VCaP (cell line): ENCODE results near the gene RARA.

Source experiments
- H3K27ac ChIP-seq: fragments of 450-650 bp; 2 replicates; pipeline ENCODE4 v1.5.1; 2017
- CTCF ChIP-seq: fragments of 450-650 bp; conservative IDR thresholded peaks from 2 replicates; pipeline ENCODE4 v1.5.1; 2017; ENCODE audit warnings: mild to moderate bottlenecking, moderate library complexity

Gene RARA

GRCh38 chr17:40318830-40319391, 9.9 kb downstream of the RARA start:
- TF ChIP-seq CTCF, result no peak

GRCh38 chr17:40319651-40320540, 10.9 kb downstream of the RARA start:
- no peak overlapping the region for H3K27ac ChIP-seq
- TF ChIP-seq CTCF, result no peak

More at GRCh38 chr17:40318830-40319391, 9.9 kb downstream of the RARA start:
- peak overlapping the region; percentile 75; the same call in 1 of the 2 replicates for H3K27ac ChIP-seq

GRCh38 chr17:40320756-40321523, 12.0 kb downstream of the RARA start:
- no peak overlapping the region for H3K27ac ChIP-seq
- TF ChIP-seq CTCF, result no peak

GRCh38 chr17:40321524-40321929, 12.5 kb downstream of the RARA start:
- no peak overlapping the region for H3K27ac ChIP-seq

GRCh38 chr17:40321961-40322357, 13.0 kb downstream of the RARA start:
- H3K27ac ChIP-seq, result no peak overlapping the region
- no peak for TF ChIP-seq CTCF

More at GRCh38 chr17:40321524-40321929, 12.5 kb downstream of the RARA start:
- no peak for TF ChIP-seq CTCF

GRCh38 chr17:40322358-40323315, 13.7 kb downstream of the RARA start:
- no peak overlapping the region for H3K27ac ChIP-seq
- no peak for TF ChIP-seq CTCF
